ENCODE data around the gene TMEM115. TPM values are rescaled to one million over a fixed set of nuclear protein-coding genes. Genes with fewer than 3 reads are reported as not detected.

TMEM115 gene
- total and polyA plus RNA-seq, 2 of the 13 experiments (the other 11 are each of a cell fraction or from before 2014, with no cell fraction given): 22.1 to 30.7 TPM

- TF ChIP-seq CSRNP1 (CRISPR knock-in tag; IDR thresholded peaks at IDR 0.05): no peak
- peak; percentile 32 for TF ChIP-seq ZNF687 (CRISPR knock-in tag; IDR thresholded peaks at IDR 0.05)
- no peak for TF ChIP-seq ZNF441 (CRISPR knock-in tag; IDR thresholded peaks at IDR 0.05; ENCODE audit: borderline replicate concordance)
- peak; percentile 46; the same call in 1 of the 2 replicates for TF ChIP-seq SMC3 (IDR thresholded peaks at IDR 0.05; ENCODE audit: low read length)
- no peak for TF ChIP-seq RAD51 (IDR thresholded peaks at IDR 0.05; ENCODE audit: borderline replicate concordance)
- no peak for TF ChIP-seq KLF16 (CRISPR knock-in tag; IDR thresholded peaks at IDR 0.05)
- no peak for TF ChIP-seq THYN1 (CRISPR knock-in tag; IDR thresholded peaks at IDR 0.05; ENCODE audit: borderline replicate concordance, low read depth)
- TF ChIP-seq RAD21 (CRISPR knock-in tag; IDR thresholded peaks at IDR 0.05): peak; percentile 43; the same call in 1 of the 2 replicates
- TF ChIP-seq CBX1 (IDR thresholded peaks at IDR 0.05; ENCODE audit: low read depth): no peak
- TF ChIP-seq ZBTB20 (CRISPR knock-in tag; IDR thresholded peaks at IDR 0.05; ENCODE audit: borderline replicate concordance, low read depth): no peak
- TF ChIP-seq ZBTB39 (CRISPR knock-in tag; IDR thresholded peaks at IDR 0.05): no peak
- TF ChIP-seq ZNF782 (CRISPR knock-in tag; IDR thresholded peaks at IDR 0.05; ENCODE audit: borderline replicate concordance): no peak
- no peak for TF ChIP-seq SYNCRIP (IDR thresholded peaks at IDR 0.05; ENCODE audit: insufficient read depth, low read depth, low read length)
- no peak for TF ChIP-seq HOXA3 (CRISPR knock-in tag; IDR thresholded peaks at IDR 0.05)
- no peak for TF ChIP-seq ZNF607 (CRISPR knock-in tag; IDR thresholded peaks at IDR 0.05; ENCODE audit: borderline replicate concordance)
- TF ChIP-seq TBX3 (IDR thresholded peaks at IDR 0.05; ENCODE audit: borderline replicate concordance): no peak
Measured at GRCh38 chr3:50347187-50347813, 12.0 kb downstream of the TMEM115 start (continued).

All from HepG2 (cell line).